HepG2 (cell line): ENCODE measurements around the gene SNRNP200. TPM values are rescaled to one million over a fixed set of nuclear protein-coding genes. Genes with fewer than 3 reads are reported as not detected.

ENCODE experiments used
- ATF4 ChIP-seq, 2 experiments: fragments of 450-650 bp in 1 of 2; sonication (generic) in 1 of 2; formaldehyde crosslinking; IDR thresholded peaks; 2 replicates each; pipeline versions ENCODE4 v1.5.0 to v1.8.0; 2020 to 2022; ENCODE audit warnings: mild to moderate bottlenecking in 1 of 2, missing genetic modification reagents in 1 of 2
- BCL3 ChIP-seq: sonication (generic); formaldehyde crosslinking; IDR thresholded peaks from 2 replicates; pipeline ENCODE4 v1.5.1; 2020; ENCODE audit warnings: mild to moderate bottlenecking, missing genetic modification reagents, moderate library complexity
- EP300 ChIP-seq, 3 experiments: sonication (generic) in 1 of 3; formaldehyde crosslinking in 1 of 3; IDR thresholded peaks; 2 replicates each; pipeline versions ENCODE4 v1.5.1 to v1.6.1; 2011 to 2020; ENCODE audit warnings: low read depth in 2 of 3, low read length in 2 of 3, borderline replicate concordance in 1 of 3, improper control_type of control experiment in 1 of 3, mild to moderate bottlenecking in 1 of 3, missing genetic modification reagents in 1 of 3, moderate library complexity in 1 of 3
- HMGXB4 ChIP-seq, 2 experiments: sonication (generic) in 1 of 2; formaldehyde crosslinking in 1 of 2; IDR thresholded peaks; 2 replicates each; pipeline versions ENCODE4 v1.4.0 to v1.6.1; 2018 to 2020; ENCODE audit warnings: missing genetic modification reagents in 2 of 2, borderline replicate concordance in 1 of 2, low read depth in 1 of 2, mild to moderate bottlenecking in 1 of 2, missing biosample characterization in 1 of 2
- HOXA5 ChIP-seq: sonication (generic); formaldehyde crosslinking; IDR thresholded peaks from 2 replicates; pipeline ENCODE4 v1.4.0; 2020; ENCODE audit warnings: missing genetic modification reagents
- MBD4 ChIP-seq: IDR thresholded peaks from 2 replicates; pipeline ENCODE4 v1.6.1; 2012; ENCODE audit warnings: low read length, inconsistent platforms, borderline replicate concordance
- NFIC ChIP-seq: IDR thresholded peaks from 2 replicates; pipeline ENCODE4 v1.6.1; 2012; ENCODE audit warnings: mild to moderate bottlenecking, low read length, inconsistent platforms
- SIN3A ChIP-seq: IDR thresholded peaks from 2 replicates; pipeline ENCODE4 v1.6.1; 2011; ENCODE audit warnings: low read depth, mild to moderate bottlenecking, control low read depth, low read length, borderline replicate concordance
- SRSF9 ChIP-seq: fragments of 200-400 bp; formaldehyde crosslinking; IDR thresholded peaks from 2 replicates; pipeline ENCODE4 v1.6.1; 2018; ENCODE audit warnings: borderline replicate concordance, mild to moderate bottlenecking, low read depth, low read length; ENCODE audit not compliant: insufficient read depth, poor library complexity, severe bottlenecking
- TAF15 ChIP-seq: fragments of 200-400 bp; formaldehyde crosslinking; IDR thresholded peaks from one replicate; pipeline ENCODE4 v1.6.1; 2018; ENCODE audit warnings: mild to moderate bottlenecking, low read depth, low read length; ENCODE audit not compliant: poor library complexity, severe bottlenecking
- ZBTB21 ChIP-seq: sonication (generic); formaldehyde crosslinking; IDR thresholded peaks from 2 replicates; pipeline ENCODE4 v1.4.0; 2020; ENCODE audit warnings: missing genetic modification reagents
- ZNF225 ChIP-seq: sonication (generic); formaldehyde crosslinking; IDR thresholded peaks from 2 replicates; pipeline ENCODE4 v1.4.0; 2020; ENCODE audit warnings: mild to moderate bottlenecking, missing genetic modification reagents
- ZNF501 ChIP-seq: sonication (generic); formaldehyde crosslinking; IDR thresholded peaks from 2 replicates; pipeline ENCODE4 v1.5.1; 2020; ENCODE audit warnings: mild to moderate bottlenecking, moderate library complexity, missing genetic modification reagents
- ZSCAN20 ChIP-seq: sonication (generic); formaldehyde crosslinking; IDR thresholded peaks from 2 replicates; pipeline ENCODE4 v1.4.0; 2020; ENCODE audit warnings: missing genetic modification reagents, mild to moderate bottlenecking, borderline replicate concordance
- polyA plus RNA-seq, 8 experiments: library from polyadenylated mRNA; depleted of rRNA in 3 of 8; stranded (reverse) in 7 of 8; unstranded in 1 of 8; fragments of >200 nt; fragmentation: Illumina TruSeq in 4 of 8; extraction: Trizol in 4 of 8; gene quantifications; 2 replicates each; pipeline versions ENCODE4 v1.2.1 to v1.2.3, GENCODE V29; 2011 to 2016; ENCODE audit warnings: low read depth in 4 of 8, missing spikeins in 1 of 8, mixed read lengths in 1 of 8; ENCODE audit not compliant: insufficient read depth in 1 of 8
- total RNA-seq, 5 experiments: library from RNA; depleted of rRNA; stranded (reverse); fragments of >200 nt; fragmentation: Illumina TruSeq; extraction: Trizol; gene quantifications; 2 replicates each; pipeline ENCODE4 v1.2.3, GENCODE V29; 2016; ENCODE audit warnings: low read depth in 1 of 5
- TF ChIP-seq, protein P1 (sequence below): sonication (generic); formaldehyde crosslinking; conservative IDR thresholded peaks from 2 replicates; pipeline ENCODE4 v1.4.0; 2020; ENCODE audit warnings: mild to moderate bottlenecking, missing genetic modification reagents, moderate library complexity
- TF ChIP-seq, protein P2 (sequence below): sonication (generic); formaldehyde crosslinking; IDR thresholded peaks from 2 replicates; pipeline ENCODE4 v1.4.0; 2020; ENCODE audit warnings: mild to moderate bottlenecking, missing genetic modification reagents

Gene SNRNP200
- total and polyA plus RNA-seq, 2 of the 13 experiments (the other 11 are each of a cell fraction or from before 2014, with no cell fraction given), result 99.0 to 232 TPM

GRCh38 chr2:96305091-96305978, at the start of gene SNRNP200 (continued):
- TF ChIP-seq, protein P1, sequence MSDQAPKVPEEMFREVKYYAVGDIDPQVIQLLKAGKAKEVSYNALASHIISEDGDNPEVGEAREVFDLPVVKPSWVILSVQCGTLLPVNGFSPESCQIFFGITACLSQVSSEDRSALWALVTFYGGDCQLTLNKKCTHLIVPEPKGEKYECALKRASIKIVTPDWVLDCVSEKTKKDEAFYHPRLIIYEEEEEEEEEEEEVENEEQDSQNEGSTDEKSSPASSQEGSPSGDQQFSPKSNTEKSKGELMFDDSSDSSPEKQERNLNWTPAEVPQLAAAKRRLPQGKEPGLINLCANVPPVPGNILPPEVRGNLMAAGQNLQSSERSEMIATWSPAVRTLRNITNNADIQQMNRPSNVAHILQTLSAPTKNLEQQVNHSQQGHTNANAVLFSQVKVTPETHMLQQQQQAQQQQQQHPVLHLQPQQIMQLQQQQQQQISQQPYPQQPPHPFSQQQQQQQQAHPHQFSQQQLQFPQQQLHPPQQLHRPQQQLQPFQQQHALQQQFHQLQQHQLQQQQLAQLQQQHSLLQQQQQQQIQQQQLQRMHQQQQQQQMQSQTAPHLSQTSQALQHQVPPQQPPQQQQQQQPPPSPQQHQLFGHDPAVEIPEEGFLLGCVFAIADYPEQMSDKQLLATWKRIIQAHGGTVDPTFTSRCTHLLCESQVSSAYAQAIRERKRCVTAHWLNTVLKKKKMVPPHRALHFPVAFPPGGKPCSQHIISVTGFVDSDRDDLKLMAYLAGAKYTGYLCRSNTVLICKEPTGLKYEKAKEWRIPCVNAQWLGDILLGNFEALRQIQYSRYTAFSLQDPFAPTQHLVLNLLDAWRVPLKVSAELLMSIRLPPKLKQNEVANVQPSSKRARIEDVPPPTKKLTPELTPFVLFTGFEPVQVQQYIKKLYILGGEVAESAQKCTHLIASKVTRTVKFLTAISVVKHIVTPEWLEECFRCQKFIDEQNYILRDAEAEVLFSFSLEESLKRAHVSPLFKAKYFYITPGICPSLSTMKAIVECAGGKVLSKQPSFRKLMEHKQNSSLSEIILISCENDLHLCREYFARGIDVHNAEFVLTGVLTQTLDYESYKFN (CRISPR knock-in tag), result peak; percentile 76
- TF ChIP-seq, protein P2, sequence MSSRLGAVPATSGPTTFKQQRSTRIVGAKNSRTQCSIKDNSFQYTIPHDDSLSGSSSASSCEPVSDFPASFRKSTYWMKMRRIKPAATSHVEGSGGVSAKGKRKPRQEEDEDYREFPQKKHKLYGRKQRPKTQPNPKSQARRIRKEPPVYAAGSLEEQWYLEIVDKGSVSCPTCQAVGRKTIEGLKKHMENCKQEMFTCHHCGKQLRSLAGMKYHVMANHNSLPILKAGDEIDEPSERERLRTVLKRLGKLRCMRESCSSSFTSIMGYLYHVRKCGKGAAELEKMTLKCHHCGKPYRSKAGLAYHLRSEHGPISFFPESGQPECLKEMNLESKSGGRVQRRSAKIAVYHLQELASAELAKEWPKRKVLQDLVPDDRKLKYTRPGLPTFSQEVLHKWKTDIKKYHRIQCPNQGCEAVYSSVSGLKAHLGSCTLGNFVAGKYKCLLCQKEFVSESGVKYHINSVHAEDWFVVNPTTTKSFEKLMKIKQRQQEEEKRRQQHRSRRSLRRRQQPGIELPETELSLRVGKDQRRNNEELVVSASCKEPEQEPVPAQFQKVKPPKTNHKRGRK, result 0 out of 2 replicates have a peak, but pooled peaks have one; percentile 30
- no peak for TF ChIP-seq ATF4 (CRISPR knock-in tag; IDR thresholded peaks at IDR 0.05)
- peak; percentile 66; the same call in 1 of the 2 replicates for TF ChIP-seq ZBTB21
- peak; percentile 94 for TF ChIP-seq BCL3 (CRISPR knock-in tag)
- TF ChIP-seq MBD4, result no peak
- TF ChIP-seq SIN3A, result peak; percentile 92; the same call in 1 of the 2 replicates
- TF ChIP-seq HOXA5, result peak; percentile 94
- peak; percentile 64 to 96 for TF ChIP-seq HMGXB4 (CRISPR knock-in tag; IDR thresholded peaks at IDR 0.05; ENCODE audit: borderline replicate concordance in 1 of 2, low read depth in 1 of 2)
- TF ChIP-seq NFIC, result 0 out of 2 replicates have a peak, but pooled peaks have one; percentile 63
- TF ChIP-seq ZSCAN20 (CRISPR knock-in tag), result no peak
- no peak for TF ChIP-seq TAF15
- peak; percentile 51; the same call in 1 of the 2 replicates for TF ChIP-seq ZNF225 (CRISPR knock-in tag)
- TF ChIP-seq EP300 (IDR thresholded peaks at IDR 0.05; ENCODE audit: low read depth in 2 of 2, low read length in 2 of 2), result no peak
- no peak; the same call in 1 of the 2 replicates for TF ChIP-seq EP300 (CRISPR knock-in tag; IDR thresholded peaks at IDR 0.05; ENCODE audit: borderline replicate concordance)
- TF ChIP-seq ZNF501 (CRISPR knock-in tag), result peak; percentile 96
- no peak for TF ChIP-seq SRSF9
